ENCODE measurements around the gene TIMM22. TPM values are rescaled to one million over a fixed set of nuclear protein-coding genes. Genes with fewer than 3 reads are reported as not detected.

TIMM22 gene
- polyA plus RNA-seq, 1 experiment = 14.3 TPM

DNA sequence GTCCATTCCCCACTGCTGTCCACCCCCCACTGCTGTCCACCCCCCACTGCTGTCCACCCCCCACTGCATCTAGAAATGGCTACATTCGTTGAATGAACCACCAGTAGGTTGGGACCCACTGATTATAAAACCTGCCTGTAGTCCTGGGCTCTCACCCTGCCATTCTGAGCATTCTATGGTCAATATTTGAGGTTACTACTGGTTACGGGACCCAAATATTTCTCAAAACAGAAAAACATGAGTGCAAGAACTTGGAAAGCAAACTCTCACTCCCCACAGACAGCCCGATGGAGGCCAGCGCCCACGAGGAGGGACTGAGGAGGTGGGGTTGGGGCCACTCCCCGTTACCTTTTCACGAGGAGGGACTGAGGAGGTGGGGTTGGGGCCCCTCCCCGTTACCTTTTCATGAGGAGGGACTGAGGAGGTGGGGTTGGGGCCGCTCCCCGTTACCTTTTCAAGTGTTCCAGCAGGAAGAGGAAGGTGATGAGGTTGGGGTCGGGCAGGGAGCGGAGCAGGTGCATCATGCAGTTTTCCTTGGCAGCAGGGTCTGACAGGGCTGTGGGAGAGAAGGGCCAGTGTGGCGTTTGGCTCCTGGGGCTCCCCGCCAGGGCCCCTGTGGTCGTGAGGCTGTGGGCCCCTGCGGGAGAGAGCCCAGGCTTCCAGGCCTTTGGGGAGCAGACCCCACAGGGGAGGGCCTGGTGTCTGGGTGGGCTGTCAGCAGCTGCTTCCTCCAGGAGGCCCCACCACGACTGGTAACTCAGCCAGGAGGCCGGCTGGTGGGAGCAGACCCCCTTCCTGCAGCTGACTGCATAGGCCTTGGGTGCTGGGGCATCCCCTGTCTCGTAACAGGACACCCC is 12.5 kb downstream of the TIMM22 start:
- POLR2A ChIA-PET = no interaction called here

GRCh38 chr17:1010086-1010450 is 13.1 kb downstream of the TIMM22 start:
- Histone ChIP-seq H3K36me3 (ENCODE audit: control insufficient read depth, insufficient read depth, low read length) (peaks cover 33% of the 10 kb centered on the region), H3K27me3 (ENCODE audit: control insufficient read depth, insufficient read depth, low read length) (no peaks in the 10 kb centered on the region), H3K4me3 (ENCODE audit: low read depth, low read length) (no peak overlapping the region)
- ChIA-PET POLR2A (no interaction called here), CTCF (no interaction called here)
- TF ChIP-seq CTCF (IDR thresholded peaks at IDR 0.05; ENCODE audit: insufficient read depth, low read depth, low read length) = no peak
- no peak for DNase-seq (ENCODE audit: low read depth)

More for the DNA sequence above, 12.5 kb downstream of the TIMM22 start:
- CTCF ChIA-PET = no interaction called here
- no peak for TF ChIP-seq CTCF (IDR thresholded peaks at IDR 0.05; ENCODE audit: insufficient read depth, low read depth, low read length)
- no peak overlapping the region for H3K4me3 ChIP-seq (ENCODE audit: low read depth, low read length)
- no peaks in the 10 kb centered on the region for H3K27me3 ChIP-seq (ENCODE audit: control insufficient read depth, insufficient read depth, low read length)
- no peak for DNase-seq (ENCODE audit: low read depth)
- H3K36me3 ChIP-seq (ENCODE audit: control insufficient read depth, insufficient read depth, low read length) = peaks cover 34% of the 10 kb centered on the region

GRCh38 chr17:1010586-1010985 is 13.7 kb downstream of the TIMM22 start:
- DNase-seq (ENCODE audit: low read depth) = no peak
- ChIA-PET CTCF (no interaction called here), POLR2A (no interaction called here)
- no peaks in the 10 kb centered on the region for H3K27me3 ChIP-seq (ENCODE audit: control insufficient read depth, insufficient read depth, low read length)
- no peak overlapping the region for H3K4me3 ChIP-seq (ENCODE audit: low read depth, low read length)
- no peak for TF ChIP-seq CTCF (IDR thresholded peaks at IDR 0.05; ENCODE audit: insufficient read depth, low read depth, low read length)
- peaks cover 29% of the 10 kb centered on the region for H3K36me3 ChIP-seq (ENCODE audit: control insufficient read depth, insufficient read depth, low read length)

DNA sequence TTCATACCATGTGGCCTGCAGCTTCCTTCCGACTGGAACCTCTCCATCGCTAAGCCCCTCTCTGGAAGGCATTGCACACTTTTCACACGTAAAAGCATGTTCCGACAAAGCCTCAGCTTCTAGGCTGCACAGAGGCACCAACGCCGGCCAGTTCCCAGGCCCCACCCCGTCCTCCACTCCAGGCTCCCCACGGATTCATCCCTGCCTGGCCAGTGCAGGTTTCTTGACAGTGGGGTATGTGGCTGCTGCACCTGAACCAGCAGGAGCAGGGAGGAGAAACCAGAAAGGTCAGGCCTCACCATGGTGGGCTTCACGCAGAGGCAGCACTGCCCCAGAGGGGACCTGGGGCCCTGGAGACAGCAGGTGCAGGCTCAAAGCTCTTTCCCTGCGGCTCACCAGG is 14.2 kb downstream of the TIMM22 start:
- no peak for DNase-seq (ENCODE audit: low read depth)
- ChIA-PET CTCF (no interaction called here), POLR2A (no interaction called here)
- H3K36me3 ChIP-seq (ENCODE audit: control insufficient read depth, insufficient read depth, low read length) = peaks cover 27% of the 10 kb centered on the region
- no peak for TF ChIP-seq CTCF (IDR thresholded peaks at IDR 0.05; ENCODE audit: insufficient read depth, low read depth, low read length)
- H3K27me3 ChIP-seq (ENCODE audit: control insufficient read depth, insufficient read depth, low read length) = no peaks in the 10 kb centered on the region
- no peak overlapping the region for H3K4me3 ChIP-seq (ENCODE audit: low read depth, low read length)

- no peak for TF ChIP-seq CTCF (IDR thresholded peaks at IDR 0.05; ENCODE audit: insufficient read depth, low read depth, low read length)
- no peak for DNase-seq (ENCODE audit: low read depth)
- Histone ChIP-seq H3K36me3 (ENCODE audit: control insufficient read depth, insufficient read depth, low read length) (peaks cover 25% of the 10 kb centered on the region), H3K4me3 (ENCODE audit: low read depth, low read length) (no peak overlapping the region), H3K27me3 (ENCODE audit: control insufficient read depth, insufficient read depth, low read length) (no peaks in the 10 kb centered on the region)
- POLR2A ChIA-PET = no interaction called here
- CTCF ChIA-PET = no interaction called here
Measured at GRCh38 chr17:1011760-1012735, 15.1 kb downstream of the TIMM22 start.

Measured in BJ (cell line).